GM18498 (cell line): Measurements from ENCODE around the gene GJD2.

Experiments used
- ATAC-seq: cut with Tn5 transposase; IDR thresholded peaks from one replicate; pipeline ENCODE4 v1.9.1; 2021; ENCODE audit warnings: mild to moderate bottlenecking, moderate library complexity; ENCODE audit not compliant: unreplicated experiment

The GJD2 gene

DNA sequence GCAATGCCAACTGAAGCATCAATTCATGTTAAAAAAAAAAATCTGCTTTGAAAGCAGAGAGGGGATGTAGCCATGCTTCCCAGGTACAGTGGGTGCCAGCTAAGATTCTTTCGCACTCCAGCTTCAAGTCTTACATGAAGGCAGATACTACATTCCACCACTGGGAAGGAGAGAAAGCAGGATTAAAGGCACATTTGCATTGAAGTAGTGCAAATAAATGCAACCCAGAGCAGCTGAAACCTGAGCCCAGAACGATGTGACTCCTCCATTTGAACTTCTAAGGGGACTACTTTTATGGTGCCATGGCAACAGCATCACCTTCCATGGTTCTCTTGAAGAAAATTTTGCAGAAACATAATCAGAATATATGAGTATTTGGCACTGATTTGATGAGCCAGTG is 19.1 kb upstream of the GJD2 start:
- no peak for ATAC-seq

DNA sequence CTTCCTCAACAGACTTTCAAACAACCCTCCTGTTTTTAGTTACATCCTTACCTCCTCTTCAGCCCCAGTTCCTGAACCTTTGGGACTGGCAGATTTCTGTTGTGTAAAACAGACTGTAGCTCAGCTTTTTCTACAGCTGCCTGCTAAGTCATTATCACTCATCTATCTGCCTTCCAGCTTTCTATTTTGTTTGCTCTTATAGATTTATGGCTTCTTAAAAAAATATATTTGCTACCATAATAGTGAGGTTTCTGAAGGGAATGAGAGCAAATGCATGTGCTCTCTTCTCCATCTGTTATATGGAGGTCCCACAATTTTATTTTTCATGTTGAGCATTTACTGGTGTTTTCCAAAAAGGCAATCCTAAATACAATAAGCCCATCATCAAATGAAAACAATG is 18.2 kb upstream of the GJD2 start:
- ATAC-seq, result no peak

DNA sequence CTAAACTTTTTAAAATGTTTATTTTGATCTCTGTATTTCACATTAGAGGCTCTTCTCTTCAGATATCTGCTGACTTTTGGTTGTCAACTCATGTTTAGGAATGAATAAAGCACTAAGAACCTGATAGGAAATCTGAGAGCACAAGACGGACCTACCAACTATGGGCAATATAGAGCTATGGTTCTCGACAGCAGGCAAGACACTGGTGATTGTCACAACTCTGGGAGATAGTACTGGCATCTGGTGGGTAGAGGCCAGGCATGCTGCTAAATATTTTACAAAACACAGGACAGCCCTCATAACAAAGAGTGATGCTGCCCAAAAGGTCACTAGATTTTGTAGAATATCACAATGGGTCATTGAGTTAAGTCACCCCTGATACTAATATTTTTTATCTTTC is 17.5 kb upstream of the GJD2 start:
- ATAC-seq, result no peak

DNA sequence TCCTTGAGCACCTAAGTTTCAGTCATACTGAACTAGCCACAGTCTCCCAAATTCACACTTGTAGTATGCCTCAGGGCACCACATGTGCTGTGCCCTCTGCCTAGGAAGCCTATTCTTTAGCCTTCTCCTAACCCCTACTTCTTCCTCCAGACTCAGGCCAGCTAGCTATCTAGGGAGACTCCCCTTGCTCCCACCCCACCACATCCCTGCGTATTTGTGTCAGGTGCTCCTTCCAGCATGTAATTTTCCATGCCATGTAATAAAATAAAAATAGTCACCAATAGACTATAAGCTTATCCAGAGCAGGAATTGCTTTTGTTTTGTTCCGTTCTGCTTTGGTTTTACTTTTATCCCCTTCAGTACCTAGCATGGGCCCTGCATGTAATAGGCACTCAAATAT is 14.9 kb upstream of the GJD2 start:
- ATAC-seq, result no peak

DNA sequence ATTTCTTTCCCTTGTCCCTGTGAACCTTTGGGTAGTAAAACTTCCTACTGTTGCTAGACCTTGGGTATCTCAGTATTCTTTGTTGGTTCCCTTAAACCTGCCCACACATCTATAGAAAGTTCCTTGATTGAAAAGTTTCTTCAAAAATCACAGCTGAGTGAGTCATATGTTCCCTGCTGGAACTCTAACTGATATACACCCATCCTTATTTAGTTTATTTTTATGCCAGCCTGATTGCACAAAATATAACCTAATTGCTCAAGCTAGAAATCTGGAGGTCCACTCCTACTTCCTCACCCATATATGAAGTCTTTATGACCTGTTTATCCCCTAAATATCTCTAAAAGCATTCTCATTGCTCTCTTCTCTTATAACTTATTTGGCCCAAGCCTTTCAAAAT is 13.7 kb upstream of the GJD2 start:
- no peak for ATAC-seq

DNA sequence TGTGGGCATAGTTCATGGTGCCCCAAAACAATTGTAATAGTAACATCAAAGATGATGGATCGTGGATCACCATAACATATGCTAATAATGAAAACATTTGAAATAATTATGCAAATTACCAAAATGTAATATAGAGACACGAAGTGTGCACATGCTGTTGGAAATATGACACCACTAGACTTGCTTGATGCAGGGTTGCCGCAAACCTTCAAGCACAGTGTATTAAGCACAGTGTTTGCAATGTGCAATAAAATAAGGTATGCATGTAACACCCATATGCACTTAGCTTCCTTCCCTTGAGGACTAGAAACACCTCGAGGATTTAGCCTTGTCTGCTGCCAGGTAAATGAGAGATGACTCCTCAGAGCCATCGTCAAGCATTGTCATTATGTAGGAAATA is 10.9 kb upstream of the GJD2 start:
- no peak for ATAC-seq

DNA sequence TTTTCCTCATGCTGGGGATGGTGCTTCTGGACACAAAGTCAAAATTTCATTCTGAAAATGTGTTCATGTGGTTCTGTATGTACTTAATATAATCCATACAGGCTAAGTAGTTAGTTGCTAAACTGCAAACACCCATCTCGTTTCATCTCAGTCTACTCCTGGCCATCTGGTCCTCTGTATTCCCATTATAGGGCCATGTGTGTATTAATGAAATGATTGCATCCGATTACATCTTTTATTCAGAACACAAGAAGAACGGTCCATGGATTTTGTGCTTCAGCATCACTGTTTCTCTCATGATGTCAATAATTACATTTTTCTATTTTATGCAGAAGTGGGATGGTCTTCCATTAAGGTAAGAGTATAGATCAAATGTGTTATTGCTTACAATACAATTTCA is 6.1 kb upstream of the GJD2 start:
- no peak for ATAC-seq

DNA sequence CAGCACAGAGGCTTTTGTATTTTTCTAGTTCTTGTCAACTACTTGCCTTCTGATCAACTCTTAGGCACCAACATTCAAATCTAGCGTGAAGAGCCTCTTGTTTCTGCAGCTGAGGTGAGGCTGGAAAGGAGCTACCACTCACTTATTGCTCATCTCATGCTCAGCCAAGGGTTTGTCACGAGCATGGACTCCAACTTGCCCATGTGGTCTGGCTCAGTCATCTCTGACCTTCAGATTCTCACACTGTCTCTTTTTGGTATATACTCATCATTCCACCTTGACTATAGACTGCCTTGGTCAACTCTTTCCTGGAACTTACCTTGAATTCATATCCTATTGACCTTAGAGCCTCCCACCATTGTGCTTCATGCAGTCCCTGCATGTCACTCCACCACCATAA is 5.2 kb upstream of the GJD2 start:
- no peak for ATAC-seq

DNA sequence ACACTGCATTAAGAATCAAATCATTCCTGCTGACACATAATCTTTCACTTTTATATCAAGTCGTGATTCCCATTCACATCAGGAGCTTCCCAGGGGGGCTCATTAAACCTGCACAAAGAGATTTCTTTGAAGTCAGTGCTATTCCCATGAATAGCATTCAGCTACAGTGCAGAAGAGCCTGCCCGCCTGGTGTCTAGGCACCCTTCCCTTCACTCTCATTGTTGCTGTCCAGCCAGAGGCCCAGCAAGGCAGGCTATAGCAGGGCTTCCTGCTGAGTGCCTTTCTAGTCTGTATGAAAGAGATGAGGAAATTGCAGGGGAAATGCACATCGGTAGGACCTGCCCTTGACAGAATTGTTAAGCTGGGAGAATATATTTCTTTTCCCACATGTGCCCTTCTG is 4.5 kb upstream of the GJD2 start:
- no peak for ATAC-seq

DNA sequence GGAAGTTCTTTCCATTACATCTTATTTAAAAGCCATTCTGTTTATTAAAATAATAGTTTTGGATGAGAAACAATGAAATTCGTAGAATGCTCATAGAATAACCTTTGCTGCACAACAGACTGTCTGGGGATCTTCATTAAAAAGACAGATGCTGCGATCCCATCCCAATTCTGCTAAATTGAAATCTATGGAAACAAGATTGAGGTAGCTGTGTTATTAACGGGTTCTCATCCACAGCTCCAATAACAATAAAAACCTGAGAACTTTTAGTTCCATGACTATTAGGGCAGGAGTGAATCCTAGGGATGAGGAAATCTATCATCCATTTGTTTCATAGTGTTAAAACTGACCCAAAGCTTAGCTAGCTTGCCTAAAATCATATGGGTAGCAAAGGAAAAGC is 2.5 kb upstream of the GJD2 start:
- no peak for ATAC-seq

DNA sequence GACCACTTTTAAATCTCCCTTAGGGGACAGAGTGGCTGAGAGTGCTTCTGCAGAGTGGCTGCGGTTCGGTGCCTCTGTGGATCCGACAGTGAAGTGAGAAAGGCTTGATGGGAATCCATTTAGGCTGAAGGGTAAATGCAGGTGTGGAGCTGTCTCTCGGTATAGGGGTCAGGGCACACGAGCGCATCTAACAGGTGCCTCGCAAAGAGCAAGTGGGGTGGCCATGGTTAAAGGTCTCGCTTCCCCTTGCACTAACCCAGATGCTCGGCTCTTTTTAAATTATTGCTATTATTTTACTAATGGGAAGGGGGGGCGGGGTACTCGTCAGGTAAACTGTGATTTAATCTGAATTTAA is 598 bp upstream of the GJD2 start:
- no peak for ATAC-seq

DNA sequence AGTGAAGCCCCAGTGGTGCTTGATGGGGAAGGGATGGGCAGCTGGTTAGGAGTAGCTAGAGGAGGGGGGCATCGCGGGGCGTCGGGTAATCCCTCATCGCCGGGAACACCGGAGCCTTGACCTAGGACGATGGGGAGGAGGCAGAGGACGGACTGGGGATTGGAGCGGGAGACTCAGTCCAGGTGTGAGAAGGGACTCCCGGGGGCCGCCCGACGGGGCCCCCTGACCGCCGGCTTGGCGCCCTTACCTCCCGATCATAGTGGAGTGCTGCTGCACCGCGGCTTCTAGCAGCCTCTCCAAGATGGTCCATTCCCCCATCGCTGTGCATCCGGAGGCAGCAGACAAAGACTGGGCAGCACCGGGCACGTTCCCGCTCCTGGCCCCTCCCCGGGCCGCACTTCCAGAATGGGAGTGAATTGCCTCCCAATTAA is 612 bp downstream of the GJD2 start:
- ATAC-seq, result no peak

DNA sequence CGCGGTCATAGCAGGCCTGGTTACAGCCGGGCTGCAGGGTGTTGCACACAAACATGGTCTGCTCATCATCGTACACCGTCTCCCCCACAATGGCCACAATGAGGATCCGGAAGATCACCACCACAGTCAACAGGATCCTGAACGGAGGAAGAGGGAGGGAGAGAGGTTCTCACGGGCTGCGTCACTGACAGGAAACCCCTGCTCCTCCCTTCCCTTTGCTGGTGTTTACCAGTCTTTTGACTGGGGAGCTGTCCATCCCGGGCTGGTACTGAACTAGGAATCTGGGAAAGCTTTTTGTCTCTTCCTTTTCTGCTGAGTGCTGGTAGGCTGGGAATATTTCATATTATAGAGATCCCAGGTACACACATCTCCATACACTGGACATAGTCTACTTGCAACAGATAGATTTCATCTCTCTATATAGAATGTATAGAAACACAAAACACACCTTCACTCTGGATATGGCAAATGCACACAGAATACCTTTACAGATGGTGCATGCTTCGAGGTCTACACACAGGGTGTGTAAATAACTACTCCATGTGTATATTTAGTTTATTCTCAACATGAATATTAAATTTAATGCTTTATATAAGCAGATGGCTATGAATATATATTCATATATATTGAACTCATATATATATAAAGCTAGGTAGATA is 1.4 kb downstream of the GJD2 start:
- ATAC-seq, result no peak

DNA sequence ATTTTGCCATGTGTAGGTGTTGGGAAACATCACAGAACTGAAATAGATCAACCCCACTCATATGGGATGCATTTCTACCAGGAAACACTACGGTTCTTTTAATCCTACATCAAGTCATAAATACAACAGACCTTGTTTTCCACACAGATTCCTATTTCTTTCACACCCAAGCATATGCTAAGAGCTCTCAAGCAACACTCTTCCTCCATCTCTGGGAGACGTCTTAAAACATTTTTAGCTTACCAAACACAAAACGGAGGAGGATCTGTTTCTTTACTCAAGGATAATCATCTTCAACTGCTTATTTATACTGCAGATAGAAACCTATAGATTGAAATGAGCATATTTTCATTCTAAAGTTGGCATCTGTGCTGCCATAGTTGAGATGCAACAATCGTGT is 5.1 kb downstream of the GJD2 start:
- no peak for ATAC-seq

DNA sequence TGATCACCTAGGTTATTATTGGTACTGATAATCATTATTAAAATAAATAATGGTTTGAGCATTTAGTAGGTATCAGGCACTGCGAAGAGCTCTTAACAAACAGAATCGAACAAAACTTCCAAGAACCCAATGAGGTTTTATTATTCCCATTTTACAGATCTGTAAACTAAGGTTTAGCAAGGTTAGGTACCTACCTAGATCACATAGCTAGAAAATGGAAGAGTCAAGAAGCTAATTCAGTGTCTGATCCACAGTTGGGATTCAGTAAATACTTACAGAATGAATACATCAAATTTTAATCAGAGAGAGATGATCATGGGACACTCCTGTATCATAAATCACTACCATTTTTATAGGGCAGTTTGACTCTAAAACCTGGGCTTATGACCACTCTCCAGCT is 15.5 kb downstream of the GJD2 start:
- ATAC-seq, result no peak

DNA sequence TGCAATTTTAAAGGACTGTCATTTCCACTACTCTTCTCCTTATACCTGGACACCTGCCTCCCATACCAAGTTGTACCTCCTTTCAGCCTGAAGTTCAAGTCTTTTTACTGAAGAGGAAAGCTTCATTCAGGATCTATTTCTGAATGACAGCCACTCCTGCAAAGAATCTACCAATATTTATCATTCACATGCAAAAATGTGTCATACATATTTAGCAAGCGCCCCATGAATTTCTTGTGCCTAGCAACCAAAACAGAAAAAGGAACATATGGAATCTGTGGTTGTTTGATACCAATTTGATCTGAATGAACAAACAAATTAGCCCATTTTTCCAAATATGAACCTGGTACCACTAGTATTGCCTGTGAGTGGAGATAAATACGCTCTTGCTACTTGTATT is 16.8 kb downstream of the GJD2 start:
- ATAC-seq, result no peak

DNA sequence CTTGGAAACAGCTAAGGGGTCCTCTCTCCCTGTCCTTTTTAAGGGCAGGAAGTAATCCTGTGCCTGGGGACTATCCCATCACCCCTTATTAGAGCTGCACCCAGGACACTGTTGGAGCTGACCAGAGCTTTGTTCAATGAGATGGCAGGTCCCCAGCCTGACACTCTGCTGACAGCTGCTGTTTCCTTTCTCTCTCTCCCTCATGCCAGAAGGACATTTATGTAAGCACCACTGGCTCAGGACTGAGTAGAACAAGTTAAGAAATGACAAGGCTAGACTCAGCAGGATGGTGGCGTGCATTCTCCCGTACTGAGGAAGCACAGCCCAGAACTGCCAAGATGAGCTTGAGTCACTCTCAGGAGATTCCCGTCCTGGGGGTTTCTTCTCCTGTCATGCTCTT is 17.3 kb downstream of the GJD2 start:
- ATAC-seq, result no peak

DNA sequence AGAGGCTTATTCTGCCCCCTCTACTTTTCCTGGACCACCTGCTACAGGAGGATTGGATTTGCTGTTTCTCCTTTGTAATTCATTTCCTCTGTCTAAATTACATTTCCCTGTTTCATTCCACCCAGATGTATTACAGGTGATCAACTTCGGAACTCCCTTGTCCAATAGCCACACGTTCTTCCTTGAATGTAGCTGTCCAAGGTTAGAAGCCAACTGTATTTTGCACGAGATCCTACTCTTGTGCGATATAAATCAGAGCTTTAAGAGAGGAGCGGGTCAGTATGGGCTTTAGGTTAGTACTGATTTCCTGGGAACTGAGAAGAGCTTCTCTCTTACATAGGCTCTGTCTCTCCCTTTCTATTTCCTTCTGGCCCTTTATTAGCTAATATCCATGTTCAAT is 20.5 kb downstream of the GJD2 start:
- ATAC-seq, result no peak

DNA sequence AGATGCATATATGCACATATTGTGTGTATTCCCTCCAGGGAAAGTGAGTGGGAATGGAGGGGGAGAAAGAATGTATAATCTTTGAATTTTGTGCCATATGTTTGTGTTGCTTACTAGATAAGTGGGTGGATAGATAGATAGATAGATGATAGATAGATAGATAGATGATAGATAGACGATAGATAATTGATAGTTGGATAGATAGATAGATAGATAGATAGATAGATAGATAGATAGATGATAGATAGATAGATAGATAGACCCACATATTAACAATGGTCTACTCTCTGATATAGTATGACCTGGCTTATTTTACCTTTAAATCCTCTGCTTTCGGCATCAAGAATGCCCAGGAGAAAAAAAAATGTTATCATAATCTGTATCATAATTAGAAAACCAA is 21.2 kb downstream of the GJD2 start:
- no peak for ATAC-seq

DNA sequence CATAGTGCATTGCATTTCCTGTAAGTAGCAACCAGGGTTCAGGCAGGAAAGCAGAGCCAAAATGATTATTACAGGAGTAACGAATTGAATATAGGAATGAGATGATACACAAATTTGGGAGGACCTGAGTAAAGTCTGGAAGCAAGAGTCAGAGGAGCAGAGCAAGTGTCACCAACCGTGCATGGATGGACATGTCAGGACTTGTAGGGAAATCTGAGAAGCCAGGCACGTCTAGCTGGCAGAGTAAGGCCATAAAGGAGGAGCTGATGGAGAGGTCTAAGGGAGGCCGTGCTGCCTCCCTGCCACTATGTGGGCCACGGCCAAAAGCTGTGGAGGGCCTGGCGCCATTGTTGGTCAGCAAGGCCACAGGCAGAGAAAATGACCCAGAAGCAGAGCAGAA is 22.4 kb downstream of the GJD2 start:
- ATAC-seq, result no peak

DNA sequence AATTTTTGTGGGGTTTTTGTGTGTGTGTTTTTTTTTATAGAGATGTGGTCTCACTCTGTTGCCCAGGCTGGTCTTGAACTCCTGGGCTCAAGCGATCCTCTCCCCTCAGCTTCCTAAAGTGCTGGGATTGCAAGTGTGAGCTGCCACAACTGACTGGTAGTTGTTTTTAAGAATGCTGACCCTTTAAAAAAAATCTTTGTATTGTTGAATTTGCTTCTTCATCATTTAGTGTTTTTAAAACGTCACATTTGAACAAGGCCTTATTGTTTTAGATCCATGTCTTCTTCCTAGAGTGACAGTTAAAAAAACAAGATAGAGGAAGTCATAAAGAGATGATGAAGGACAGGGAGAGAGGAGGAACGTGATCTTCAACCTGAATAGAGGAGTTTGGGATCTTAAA is 24.1 kb downstream of the GJD2 start:
- ATAC-seq, result no peak

DNA sequence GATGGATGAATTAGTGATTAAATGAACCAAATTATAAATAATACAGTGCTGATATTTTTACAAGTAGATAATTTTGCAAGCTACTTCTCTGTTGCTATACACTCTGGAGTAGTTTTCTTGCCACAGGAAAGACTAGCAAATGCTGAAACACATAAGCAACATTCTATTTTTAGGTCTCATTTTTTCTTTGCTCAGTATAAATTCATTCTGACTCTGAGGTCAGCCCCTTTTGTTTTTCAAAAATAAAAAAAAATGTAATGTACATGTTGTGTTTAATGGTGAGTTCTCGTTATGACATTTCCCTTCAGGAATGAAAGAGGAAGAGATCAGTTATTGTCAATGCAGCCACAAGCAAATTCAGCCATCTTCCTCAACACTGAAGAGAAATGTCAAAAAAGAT is 24.9 kb downstream of the GJD2 start:
- ATAC-seq, result no peak

DNA sequence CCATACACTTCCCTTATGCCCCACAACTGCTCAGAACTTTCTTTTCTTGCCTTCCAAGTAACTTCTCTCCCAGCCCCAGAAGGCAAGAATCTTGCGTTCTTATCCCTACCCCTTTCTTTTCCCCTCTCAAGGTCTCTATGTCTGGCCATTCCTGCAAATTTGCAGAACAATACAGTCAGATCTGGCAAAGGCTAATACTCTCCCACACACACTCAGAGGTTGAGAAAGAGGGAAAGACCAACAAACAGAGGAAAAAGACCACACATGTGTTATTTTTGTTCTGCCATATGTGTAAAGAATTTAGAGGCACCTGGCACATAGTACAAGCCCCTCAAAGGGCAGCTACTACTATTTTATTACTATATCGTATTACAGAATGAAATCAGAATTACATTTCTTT is 25.7 kb downstream of the GJD2 start:
- ATAC-seq, result no peak
